Nephron progenitor cell (in vitro differentiated cells): Measurements from ENCODE around the gene DLG1.

Experiments
- DNase-seq: peaks from one replicate; pipeline ENCODE4 v3.0.0; 2021
- H3K27ac Mint-ChIP-seq: 2 replicates; pipeline ENCODE4 v1.8.0; 2021; ENCODE audit warnings: mild to moderate bottlenecking, moderate library complexity, mixed read lengths
- H3K27me3 Mint-ChIP-seq: 2 replicates; pipeline ENCODE4 v1.8.0; 2021; ENCODE audit warnings: mild to moderate bottlenecking, low read depth, mixed read lengths; ENCODE audit not compliant: poor library complexity
- H3K36me3 Mint-ChIP-seq: 2 replicates; pipeline ENCODE4 v1.8.0; 2021; ENCODE audit warnings: low read depth, mixed read lengths
- H3K4me1 Mint-ChIP-seq: 2 replicates; pipeline ENCODE4 v1.8.0; 2021; ENCODE audit warnings: mixed read lengths
- H3K4me3 Mint-ChIP-seq: 2 replicates; pipeline ENCODE4 v1.8.0; 2021; ENCODE audit warnings: mild to moderate bottlenecking, moderate library complexity, mixed read lengths
- H3K9me3 Mint-ChIP-seq: 2 replicates; pipeline ENCODE4 v1.8.0; 2021; ENCODE audit warnings: mild to moderate bottlenecking, moderate library complexity, mixed read lengths
- TF ChIP-seq, protein P1 (sequence below): fragments of 200-600 bp; sonication (generic); IDR thresholded peaks from 2 replicates; pipeline ENCODE4 v1.5.0; 2021; ENCODE audit warnings: antibody characterized with exemption

The DLG1 gene

GRCh38 chr3:197336348-197336747, 37.9 kb upstream of the DLG1 start:
- TF ChIP-seq, protein P1, sequence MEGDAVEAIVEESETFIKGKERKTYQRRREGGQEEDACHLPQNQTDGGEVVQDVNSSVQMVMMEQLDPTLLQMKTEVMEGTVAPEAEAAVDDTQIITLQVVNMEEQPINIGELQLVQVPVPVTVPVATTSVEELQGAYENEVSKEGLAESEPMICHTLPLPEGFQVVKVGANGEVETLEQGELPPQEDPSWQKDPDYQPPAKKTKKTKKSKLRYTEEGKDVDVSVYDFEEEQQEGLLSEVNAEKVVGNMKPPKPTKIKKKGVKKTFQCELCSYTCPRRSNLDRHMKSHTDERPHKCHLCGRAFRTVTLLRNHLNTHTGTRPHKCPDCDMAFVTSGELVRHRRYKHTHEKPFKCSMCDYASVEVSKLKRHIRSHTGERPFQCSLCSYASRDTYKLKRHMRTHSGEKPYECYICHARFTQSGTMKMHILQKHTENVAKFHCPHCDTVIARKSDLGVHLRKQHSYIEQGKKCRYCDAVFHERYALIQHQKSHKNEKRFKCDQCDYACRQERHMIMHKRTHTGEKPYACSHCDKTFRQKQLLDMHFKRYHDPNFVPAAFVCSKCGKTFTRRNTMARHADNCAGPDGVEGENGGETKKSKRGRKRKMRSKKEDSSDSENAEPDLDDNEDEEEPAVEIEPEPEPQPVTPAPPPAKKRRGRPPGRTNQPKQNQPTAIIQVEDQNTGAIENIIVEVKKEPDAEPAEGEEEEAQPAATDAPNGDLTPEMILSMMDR = no peak
- no peak for DNase-seq
- H3K27ac Mint-ChIP-seq = peak overlapping the region; percentile 17
- no peaks in the 10 kb centered on the region for H3K36me3 Mint-ChIP-seq
- peaks cover 3% of the 10 kb centered on the region for H3K27me3 Mint-ChIP-seq
- no peak overlapping the region for H3K4me3 Mint-ChIP-seq
- H3K4me1 Mint-ChIP-seq = peaks cover 83% of the 10 kb centered on the region
- no peaks in the 10 kb centered on the region for H3K9me3 Mint-ChIP-seq

GRCh38 chr3:197335428-197336132, 37.2 kb upstream of the DLG1 start:
- Mint-ChIP-seq H3K4me3 (peak overlapping the region; percentile 40), H3K27ac (peak overlapping the region; percentile 66), H3K9me3 (no peaks in the 10 kb centered on the region), H3K36me3 (no peaks in the 10 kb centered on the region), H3K27me3 (peaks cover 8% of the 10 kb centered on the region), H3K4me1 (peaks cover 82% of the 10 kb centered on the region)
- TF ChIP-seq, protein P1 = no peak
- peak; percentile 30 for DNase-seq

DNA sequence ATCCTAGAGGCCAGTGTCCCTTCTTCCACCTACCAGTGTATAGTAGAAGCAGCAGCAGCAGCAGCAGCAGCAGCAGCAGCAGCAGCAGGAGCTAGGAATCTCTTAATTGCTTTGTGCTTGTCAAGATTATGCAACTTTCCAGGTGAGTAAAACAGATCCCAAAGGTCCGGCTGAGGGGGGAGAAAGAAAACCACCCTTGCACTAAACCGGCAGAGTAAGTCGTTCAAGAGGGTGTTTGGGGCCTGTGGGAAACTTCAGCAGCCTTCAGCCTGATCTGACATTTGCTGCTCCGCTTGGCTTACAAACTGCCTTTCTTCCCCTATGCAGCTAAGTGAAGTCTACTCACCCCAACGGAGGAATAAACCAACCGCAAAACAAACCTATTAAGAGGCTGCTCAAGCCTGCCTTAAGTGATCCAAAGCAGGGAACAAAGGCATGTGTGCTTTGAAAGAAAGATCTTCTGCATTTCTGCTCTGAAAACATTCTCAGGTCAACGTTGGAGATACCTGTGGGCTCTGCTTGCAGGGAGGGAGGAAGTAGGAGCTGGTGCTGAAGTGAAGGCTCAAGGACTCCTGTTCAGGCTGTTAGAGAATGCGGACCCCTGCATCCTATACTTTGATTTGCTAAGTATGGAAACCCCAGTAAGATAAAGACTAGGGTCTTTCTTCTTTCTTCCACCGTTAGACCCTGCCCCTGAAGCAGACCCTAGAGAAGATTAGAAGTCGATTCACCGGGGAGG, 35.7 kb upstream of the DLG1 start:
- peaks cover 9% of the 10 kb centered on the region for H3K27me3 Mint-ChIP-seq
- TF ChIP-seq, protein P1 = no peak
- peak overlapping the region; percentile 57 for H3K27ac Mint-ChIP-seq
- H3K4me1 Mint-ChIP-seq = peaks cover 67% of the 10 kb centered on the region
- H3K36me3 Mint-ChIP-seq = no peaks in the 10 kb centered on the region
- no peak for DNase-seq
- peak overlapping the region; percentile 16 for H3K4me3 Mint-ChIP-seq
- no peaks in the 10 kb centered on the region for H3K9me3 Mint-ChIP-seq

GRCh38 chr3:197331131-197331530, 32.7 kb upstream of the DLG1 start:
- no peak overlapping the region for H3K4me3 Mint-ChIP-seq
- H3K9me3 Mint-ChIP-seq = no peaks in the 10 kb centered on the region
- H3K4me1 Mint-ChIP-seq = peaks cover 58% of the 10 kb centered on the region
- H3K36me3 Mint-ChIP-seq = no peaks in the 10 kb centered on the region
- no peak overlapping the region for H3K27ac Mint-ChIP-seq
- TF ChIP-seq, protein P1 = no peak
- DNase-seq = no peak
- peaks cover 13% of the 10 kb centered on the region for H3K27me3 Mint-ChIP-seq

DNA sequence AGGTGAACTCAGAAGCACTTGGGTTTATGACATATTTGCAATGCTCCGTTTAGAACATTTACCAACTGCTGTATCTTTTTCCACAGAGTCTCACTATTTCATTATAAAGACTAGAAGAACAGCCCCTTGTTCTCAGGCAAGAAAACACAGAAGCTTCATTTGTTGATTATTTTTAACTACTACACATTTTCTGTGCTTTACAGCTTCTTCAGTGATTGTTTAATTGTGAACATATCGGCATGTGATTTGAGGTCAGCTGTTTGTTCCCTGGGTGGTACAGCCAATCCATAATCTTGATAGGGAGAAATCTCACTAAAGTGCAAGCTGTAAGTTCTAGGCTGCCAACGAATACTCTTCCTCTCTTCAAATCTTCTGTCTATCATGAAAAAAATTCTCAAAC, 31.0 kb upstream of the DLG1 start:
- Mint-ChIP-seq H3K4me3 (no peak overlapping the region), H3K9me3 (peaks cover 3% of the 10 kb centered on the region), H3K36me3 (no peaks in the 10 kb centered on the region), H3K27ac (no peak overlapping the region), H3K27me3 (peaks cover 16% of the 10 kb centered on the region), H3K4me1 (peaks cover 42% of the 10 kb centered on the region)
- no peak for DNase-seq
- TF ChIP-seq, protein P1 = no peak
